Endothelial cell (in vitro differentiated cells): Measurements from ENCODE around the gene TMEM183A. TPM values are rescaled to one million over a fixed set of nuclear protein-coding genes. Genes with fewer than 3 reads are reported as not detected.

ENCODE experiments used
- DNase-seq: peaks from one replicate; pipeline ENCODE4 v3.0.0; 2021; ENCODE audit warnings: low spot score
- H3K27ac Mint-ChIP-seq: one replicate; pipeline ENCODE4 v1.8.0; 2021; ENCODE audit warnings: mixed read lengths, inconsistent platforms; ENCODE audit not compliant: unreplicated experiment
- H3K27me3 Mint-ChIP-seq: one replicate; pipeline ENCODE4 v1.8.0; 2021; ENCODE audit warnings: mild to moderate bottlenecking, moderate library complexity, mixed read lengths, inconsistent platforms; ENCODE audit not compliant: unreplicated experiment
- H3K36me3 Mint-ChIP-seq: one replicate; pipeline ENCODE4 v1.8.0; 2021; ENCODE audit warnings: mild to moderate bottlenecking, low read depth, mixed read lengths, inconsistent platforms; ENCODE audit not compliant: unreplicated experiment
- H3K4me1 Mint-ChIP-seq: one replicate; pipeline ENCODE4 v1.8.0; 2021; ENCODE audit warnings: mild to moderate bottlenecking, mixed read lengths, inconsistent platforms; ENCODE audit not compliant: unreplicated experiment
- H3K4me3 Mint-ChIP-seq: one replicate; pipeline ENCODE4 v1.8.0; 2021; ENCODE audit warnings: mild to moderate bottlenecking, mixed read lengths, inconsistent platforms; ENCODE audit not compliant: unreplicated experiment
- H3K9me3 Mint-ChIP-seq: one replicate; pipeline ENCODE4 v1.8.0; 2021; ENCODE audit warnings: mixed read lengths, inconsistent platforms; ENCODE audit not compliant: unreplicated experiment
- CTCF ChIP-seq: fragments of 200-600 bp; sonication (generic); IDR thresholded peaks from one replicate; pipeline ENCODE4 v1.5.0; 2021; ENCODE audit warnings: antibody characterized with exemption; ENCODE audit not compliant: unreplicated experiment
- total RNA-seq: library from RNA; stranded (reverse); fragmentation: NEBNext Ultra II Directional; extraction: Animal tissue kit (Norgen Biotek cat#: 25700); gene quantifications from one replicate; pipeline ENCODE4 v1.2.1, GENCODE V29; 2021; ENCODE audit not compliant: unreplicated experiment

The TMEM183A gene
- total RNA-seq, 1 donor from 2014 or later: 65.5 TPM

DNA sequence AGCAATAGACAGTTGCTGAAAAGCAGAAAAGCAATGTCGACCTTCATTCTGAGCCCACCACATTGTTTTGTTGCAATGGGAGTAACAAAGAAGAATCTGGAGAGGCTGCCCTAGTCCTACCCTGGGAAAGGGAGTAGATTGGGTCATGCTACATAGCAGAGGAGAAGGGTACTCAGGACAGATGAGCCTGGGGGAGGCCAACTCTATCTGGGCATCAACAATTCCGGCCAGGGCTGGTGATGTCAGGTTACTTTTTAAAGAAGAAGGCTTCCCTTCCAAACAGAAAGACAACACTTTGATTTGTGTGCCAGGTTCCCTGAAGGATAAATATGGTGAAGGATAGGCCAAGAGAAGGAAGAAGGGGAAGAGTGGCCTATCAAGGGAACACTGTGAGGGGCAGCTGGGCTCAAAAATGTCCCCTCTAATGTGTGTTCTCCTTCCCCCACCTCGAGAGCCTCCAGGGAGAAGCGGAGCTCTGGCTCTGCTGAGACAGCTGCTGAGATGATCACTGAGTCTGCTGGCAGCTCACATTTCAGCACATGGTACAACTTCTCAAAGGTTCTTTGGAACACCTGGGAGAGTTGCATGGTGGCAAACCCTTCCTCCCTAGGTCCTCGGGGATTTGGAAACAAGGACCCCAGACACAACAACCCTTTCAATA, 45.8 kb upstream of the TMEM183A start:
- no peak for DNase-seq
- TF ChIP-seq CTCF: no peak
- Mint-ChIP-seq H3K4me1 (peaks cover 23% of the 10 kb centered on the region), H3K9me3 (no peaks in the 10 kb centered on the region), H3K27me3 (peaks cover 5% of the 10 kb centered on the region), H3K27ac (no peak overlapping the region), H3K4me3 (no peak overlapping the region), H3K36me3 (peaks cover 19% of the 10 kb centered on the region)

- no peak for DNase-seq
- H3K9me3 Mint-ChIP-seq: no peaks in the 10 kb centered on the region
- no peak for TF ChIP-seq CTCF
- H3K36me3 Mint-ChIP-seq: peaks cover 18% of the 10 kb centered on the region
- no peak overlapping the region for H3K27ac Mint-ChIP-seq
- H3K27me3 Mint-ChIP-seq: peaks cover 6% of the 10 kb centered on the region
- H3K4me3 Mint-ChIP-seq: peak overlapping the region; percentile 49
- H3K4me1 Mint-ChIP-seq: peaks cover 30% of the 10 kb centered on the region
Measured at GRCh38 chr1:202964791-202965410, 42.3 kb upstream of the TMEM183A start.

GRCh38 chr1:202965422-202965821, 41.8 kb upstream of the TMEM183A start:
- Mint-ChIP-seq H3K27ac (no peak overlapping the region), H3K27me3 (peaks cover 5% of the 10 kb centered on the region), H3K4me3 (peak overlapping the region; percentile 86), H3K36me3 (peaks cover 18% of the 10 kb centered on the region), H3K4me1 (peaks cover 30% of the 10 kb centered on the region), H3K9me3 (no peaks in the 10 kb centered on the region)
- no peak for DNase-seq
- no peak for TF ChIP-seq CTCF

GRCh38 chr1:202966006-202966898, 40.9 kb upstream of the TMEM183A start:
- Mint-ChIP-seq H3K4me3 (peak overlapping the region; percentile 86), H3K27me3 (peaks cover 5% of the 10 kb centered on the region), H3K36me3 (peaks cover 12% of the 10 kb centered on the region), H3K9me3 (no peaks in the 10 kb centered on the region), H3K4me1 (peaks cover 30% of the 10 kb centered on the region), H3K27ac (peak overlapping the region; percentile 27)
- TF ChIP-seq CTCF: no peak
- no peak for DNase-seq
